Cerebellar cortex (tissue), 1 donor: ENCODE results near the gene MINK1.
A peak's percentile ranks its signal among the peaks of the same experiment; 100 is the strongest.

Experiments
- DNase-seq: peaks from one replicate; pipeline ENCODE4 v3.0.0-alpha.2; 2015; ENCODE audit warnings: low spot score

Gene MINK1

GRCh38 chr17:4933646-4934045, 100.5 kb downstream of the MINK1 start:
- no peak for DNase-seq

- DNase-seq: peak; percentile 47
Measured at GRCh38 chr17:4934173-4934979, 101.2 kb downstream of the MINK1 start.

GRCh38 chr17:4935650-4936049, 102.5 kb downstream of the MINK1 start:
- no peak for DNase-seq

- DNase-seq: no peak
Measured at GRCh38 chr17:4936436-4936835, 103.3 kb downstream of the MINK1 start.

GRCh38 chr17:4937553-4937952, 104.4 kb downstream of the MINK1 start:
- DNase-seq: no peak

- no peak for DNase-seq
Measured at GRCh38 chr17:4938069-4938491, 104.9 kb downstream of the MINK1 start.

GRCh38 chr17:4938688-4939545, 105.8 kb downstream of the MINK1 start:
- DNase-seq: no peak

GRCh38 chr17:4939546-4939795, 106.3 kb downstream of the MINK1 start:
- no peak for DNase-seq

GRCh38 chr17:4939796-4940554, 106.8 kb downstream of the MINK1 start, which contains the start of the genes RNF167 and SLC25A11:
RNF167 (plus strand) TSS chr17:4940268; CDS start chr17:4940910, 642 bp downstream.
SLC25A11 (minus strand) TSS chr17:4940046; CDS start chr17:4939910, 136 bp downstream.
- peak; percentile 100 for DNase-seq

GRCh38 chr17:4940555-4941318, 107.6 kb downstream of the MINK1 start:
- no peak for DNase-seq

GRCh38 chr17:4941319-4941610, 108.1 kb downstream of the MINK1 start:
- DNase-seq: no peak

GRCh38 chr17:4942760-4943508, 109.8 kb downstream of the MINK1 start:
- DNase-seq: peak; percentile 44

- DNase-seq: peak; percentile 27
Measured at GRCh38 chr17:4944163-4944553, 111.0 kb downstream of the MINK1 start.

- no peak for DNase-seq
Measured at GRCh38 chr17:4944554-4945175, 111.5 kb downstream of the MINK1 start.

- DNase-seq: peak; percentile 51
Measured at GRCh38 chr17:4945176-4945943, 112.2 kb downstream of the MINK1 start.

GRCh38 chr17:4945944-4946280, 112.8 kb downstream of the MINK1 start:
- DNase-seq: no peak

GRCh38 chr17:4946312-4946976, 113.3 kb downstream of the MINK1 start:
- no peak for DNase-seq

- no peak for DNase-seq
Measured at GRCh38 chr17:4947010-4947410, 113.9 kb downstream of the MINK1 start.
